H9 (cell line): ENCODE results near the gene OR4D1. TPM values are rescaled to one million over a fixed set of nuclear protein-coding genes. Genes with fewer than 3 reads are reported as not detected.
A peak's percentile ranks its signal among the peaks of the same experiment; 100 is the strongest.

ENCODE experiments used
- DNase-seq: peaks from one replicate; pipeline ENCODE4 v3.0.0-alpha.2; 2017
- H2AFZ ChIP-seq: one replicate; pipeline ENCODE4 v1.6.1; 2013; ENCODE audit warnings: mild to moderate bottlenecking, low read length, control low read depth, moderate library complexity
- H2AK5ac ChIP-seq: 2 replicates; pipeline ENCODE4 v1.6.1; 2013; ENCODE audit warnings: low read length, control low read depth, mixed read lengths; ENCODE audit not compliant: insufficient read length
- H2BK120ac ChIP-seq: one replicate; pipeline ENCODE4 v1.6.1; 2013; ENCODE audit warnings: low read depth, mild to moderate bottlenecking, low read length, control low read depth, inconsistent platforms; ENCODE audit not compliant: poor library complexity, severe bottlenecking
- H2BK12ac ChIP-seq: 2 replicates; pipeline ENCODE4 v1.6.1; 2013; ENCODE audit warnings: low read length, control low read depth, mixed read lengths, low read depth; ENCODE audit not compliant: insufficient read length
- H2BK15ac ChIP-seq: 2 replicates; pipeline ENCODE4 v1.6.1; 2013; ENCODE audit warnings: low read depth, low read length, control low read depth
- H2BK20ac ChIP-seq: one replicate; pipeline ENCODE4 v1.6.1; 2013; ENCODE audit warnings: low read depth, mild to moderate bottlenecking, low read length, control low read depth, inconsistent platforms; ENCODE audit not compliant: poor library complexity, severe bottlenecking
- H2BK5ac ChIP-seq: 2 replicates; pipeline ENCODE4 v1.6.1; 2013; ENCODE audit warnings: low read length, control low read depth, mixed read lengths; ENCODE audit not compliant: insufficient read length
- H3K14ac ChIP-seq: 2 replicates; pipeline ENCODE4 v1.6.1; 2013; ENCODE audit warnings: low read length, control low read depth; ENCODE audit not compliant: insufficient read depth
- H3K18ac ChIP-seq: 2 replicates; pipeline ENCODE4 v1.6.1; 2013; ENCODE audit warnings: low read depth, mild to moderate bottlenecking, mixed read lengths, low read length, control low read depth; ENCODE audit not compliant: insufficient read length
- H3K23ac ChIP-seq: 2 replicates; pipeline ENCODE4 v1.6.1; 2013; ENCODE audit warnings: low read length, control low read depth, mixed read lengths, low read depth; ENCODE audit not compliant: insufficient read length
- H3K23me2 ChIP-seq: 2 replicates; pipeline ENCODE4 v1.6.1; 2013; ENCODE audit warnings: low read depth, mild to moderate bottlenecking, mixed read lengths, low read length, control low read depth; ENCODE audit not compliant: insufficient read length, poor library complexity, severe bottlenecking
- H3K27ac ChIP-seq: 2 replicates; pipeline ENCODE4 v1.5.1; 2013; ENCODE audit warnings: low read length, control low read depth, mixed read lengths, low read depth; ENCODE audit not compliant: insufficient read length
- H3K27me3 ChIP-seq: 2 replicates; pipeline ENCODE4 v1.6.1; 2013; ENCODE audit warnings: low read length, control low read depth, inconsistent platforms; ENCODE audit not compliant: insufficient read depth
- H3K4ac ChIP-seq: 2 replicates; pipeline ENCODE4 v1.6.1; 2013; ENCODE audit warnings: low read depth, mild to moderate bottlenecking, control low read depth, inconsistent platforms, low read length, moderate library complexity
- H3K4me1 ChIP-seq: 2 replicates; pipeline ENCODE4 v1.6.1; 2013; ENCODE audit warnings: low read length, control low read depth, inconsistent platforms; ENCODE audit not compliant: insufficient read depth
- H3K4me2 ChIP-seq: 2 replicates; pipeline ENCODE4 v1.6.1; 2013; ENCODE audit warnings: low read length, control low read depth, mixed read lengths; ENCODE audit not compliant: insufficient read length, insufficient read depth
- H3K56ac ChIP-seq: 2 replicates; pipeline ENCODE4 v1.6.1; 2013; ENCODE audit warnings: low read depth, mild to moderate bottlenecking, mixed read lengths, low read length, control low read depth; ENCODE audit not compliant: insufficient read length
- H3K79me1 ChIP-seq: 2 replicates; pipeline ENCODE4 v1.6.1; 2013; ENCODE audit warnings: low read depth, mild to moderate bottlenecking, moderate library complexity, low read length, control low read depth, inconsistent platforms; ENCODE audit not compliant: insufficient read depth, poor library complexity, severe bottlenecking
- H3K79me2 ChIP-seq: 2 replicates; pipeline ENCODE4 v1.6.1; 2013; ENCODE audit warnings: low read length, control low read depth, inconsistent platforms; ENCODE audit not compliant: insufficient read depth
- H3K9ac ChIP-seq: 2 replicates; pipeline ENCODE4 v1.6.1; 2013; ENCODE audit warnings: low read length, control low read depth, mixed read lengths; ENCODE audit not compliant: insufficient read length; ENCODE audit errors: extremely low read depth
- H3K9me3 ChIP-seq: one replicate; pipeline ENCODE4 v1.6.1; 2013; ENCODE audit warnings: low read depth, low read length, inconsistent platforms; ENCODE audit not compliant: control insufficient read depth
- H3T11ph ChIP-seq: one replicate; pipeline ENCODE4 v1.6.1; 2013; ENCODE audit warnings: mild to moderate bottlenecking, low read length, control low read depth, inconsistent platforms
- H4K20me1 ChIP-seq: one replicate; pipeline ENCODE4 v1.6.1; 2013; ENCODE audit not compliant: control insufficient read depth, insufficient read length, insufficient read depth
- H4K5ac ChIP-seq: 2 replicates; pipeline ENCODE4 v1.6.1; 2013; ENCODE audit warnings: low read depth, mild to moderate bottlenecking, mixed read lengths, low read length, control low read depth; ENCODE audit not compliant: insufficient read length
- H4K8ac ChIP-seq: replicated peaks from 2 replicates; pipeline ENCODE4 v1.6.1; 2013; ENCODE audit warnings: low read length, control low read depth, mixed read lengths, low read depth; ENCODE audit not compliant: insufficient read length
- H4K91ac ChIP-seq: 2 replicates; pipeline ENCODE4 v1.6.1; 2013; ENCODE audit warnings: low read depth, mild to moderate bottlenecking, moderate library complexity, mixed read lengths, low read length, control low read depth; ENCODE audit not compliant: insufficient read length
- H3K27ac Mint-ChIP-seq, 3 experiments: 2 replicates in 2 of 3; 3 replicates in 1 of 3; pipeline ENCODE4 v1.8.0; 2020 to 2021; ENCODE audit warnings: mixed read lengths in 3 of 3, mild to moderate bottlenecking in 1 of 3, moderate library complexity in 1 of 3
- H3K27me3 Mint-ChIP-seq: 2 replicates; pipeline ENCODE4 v1.8.0; 2021; ENCODE audit warnings: low read depth, mild to moderate bottlenecking, moderate library complexity, mixed read lengths
- H3K36me3 Mint-ChIP-seq, 3 experiments: 2 replicates in 2 of 3; 3 replicates in 1 of 3; pipeline ENCODE4 v1.8.0; 2020 to 2021; ENCODE audit warnings: low read depth in 3 of 3, mixed read lengths in 3 of 3; ENCODE audit not compliant: insufficient read depth in 1 of 3
- H3K4me1 Mint-ChIP-seq, 2 experiments: 2 replicates each; pipeline ENCODE4 v1.8.0; 2020; ENCODE audit warnings: mixed read lengths in 2 of 2
- H3K4me3 Mint-ChIP-seq, 2 experiments: 2 replicates in 1 of 2; 3 replicates in 1 of 2; pipeline ENCODE4 v1.8.0; 2020 to 2021; ENCODE audit warnings: mild to moderate bottlenecking in 2 of 2, mixed read lengths in 2 of 2, moderate library complexity in 1 of 2
- H3K9me3 Mint-ChIP-seq, 2 experiments: 2 replicates in 1 of 2; 3 replicates in 1 of 2; pipeline ENCODE4 v1.8.0; 2020; ENCODE audit warnings: mild to moderate bottlenecking in 2 of 2, mixed read lengths in 2 of 2, moderate library complexity in 1 of 2
- CTCF ChIP-seq: fragments of 200-600 bp; sonication (generic); conservative IDR thresholded peaks from 3 replicates; pipeline ENCODE4 v1.8.0; 2021; ENCODE audit warnings: antibody characterized with exemption, mild to moderate bottlenecking
- WGBS: extraction: QIAGEN DNeasy Blood & Tissue Kit; methylation state at CpG from one replicate; pipeline ENCODE4 v1.1.7; 2013; ENCODE audit warnings: missing lambda C conversion rate, low lambda C conversion rate, mixed read lengths; ENCODE audit not compliant: insufficient read length; ENCODE audit errors: extremely low coverage; 5-methylcytosine and 5-hydroxymethylcytosine counted together
- total RNA-seq: library from RNA; stranded (reverse); gene quantifications from 2 replicates; pipeline ENCODE4 v1.2.1, GENCODE V29; 2021

OR4D1 gene
- total RNA-seq, 1 experiment from 2014 or later = 0.11 TPM

GRCh38 chr17:58191241-58191896 lies 43.2 kb downstream of the OR4D1 start:
- H3K27me3 Mint-ChIP-seq = peaks cover 14% of the 10 kb centered on the region
- Histone ChIP-seq H3T11ph (no peak overlapping the region), H3K9ac (no peak overlapping the region), H2BK20ac (no peak overlapping the region), H3K23ac (no peak overlapping the region), H3K79me2 (no peaks in the 10 kb centered on the region), H3K14ac (no peak overlapping the region; the same call in 1 of the 2 replicates), H4K20me1 (no peaks in the 10 kb centered on the region), H3K79me1 (no peaks in the 10 kb centered on the region), H3K18ac (no peak overlapping the region), H3K4me2 (no peak overlapping the region), H2BK12ac (no peak overlapping the region), H2AK5ac (no peak overlapping the region), H3K27me3 (no peaks in the 10 kb centered on the region), H4K8ac (no peak overlapping the region), H4K5ac (no peak overlapping the region), H3K4ac (no peak overlapping the region), H2BK15ac (no peak overlapping the region), H3K23me2 (no peaks in the 10 kb centered on the region), H2BK120ac (no peak overlapping the region), H2BK5ac (no peak overlapping the region), H3K27ac (no peak overlapping the region), H2AFZ (no peak overlapping the region), H3K9me3 (no peaks in the 10 kb centered on the region), H3K4me1 (no peaks in the 10 kb centered on the region), H3K56ac (no peak overlapping the region), H4K91ac (no peak overlapping the region)
- H3K27ac Mint-ChIP-seq = peak overlapping the region in 1 of 3 experiments; percentile 49; a peak in 2 of 7 replicates
- no peak for TF ChIP-seq CTCF
- no peak for DNase-seq
- no peaks in the 10 kb centered on the region for H3K36me3 Mint-ChIP-seq
- peaks cover 5 to 7% of the 10 kb centered on the region in 2 experiments; a peak in 3 of 4 replicates for H3K4me1 Mint-ChIP-seq
- H3K9me3 Mint-ChIP-seq = no peaks in the 10 kb centered on the region
- WGBS = no CpG with 5 or more reads among the region's 14 CpGs
- no peak overlapping the region; a peak in 1 of 5 replicates for H3K4me3 Mint-ChIP-seq
